TTC549 (cell line): ENCODE measurements around the gene KMT2C.

Experiments used
- FAIRE-seq: peaks from 2 replicates; lab custom pipeline; 2012; peaks lifted over from hg19 to GRCh38; lab: Jason Lieb, UNC

Gene KMT2C

DNA sequence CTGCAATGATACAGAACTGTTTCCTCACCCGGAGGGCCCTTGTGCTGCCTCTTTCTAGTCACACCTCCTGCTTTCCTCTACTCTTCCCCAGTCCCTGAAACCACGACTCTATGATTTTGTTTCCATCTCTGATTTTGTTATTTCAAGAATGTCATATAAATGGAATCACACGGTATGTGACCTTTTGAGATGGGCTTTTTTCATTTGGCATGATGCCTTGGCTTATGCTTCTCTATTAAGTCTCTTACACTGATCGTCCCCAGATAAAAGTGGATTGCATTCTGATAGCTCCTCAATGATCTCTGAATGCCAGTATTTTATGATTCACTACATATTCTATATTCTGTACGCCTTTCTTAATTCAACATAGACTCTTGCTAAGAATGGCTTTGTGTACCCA lies 332.1 kb downstream of the KMT2C start:
- FAIRE-seq: no peak

GRCh38 chr7:152103066-152103465 lies 332.7 kb downstream of the KMT2C start:
- FAIRE-seq: no peak

DNA sequence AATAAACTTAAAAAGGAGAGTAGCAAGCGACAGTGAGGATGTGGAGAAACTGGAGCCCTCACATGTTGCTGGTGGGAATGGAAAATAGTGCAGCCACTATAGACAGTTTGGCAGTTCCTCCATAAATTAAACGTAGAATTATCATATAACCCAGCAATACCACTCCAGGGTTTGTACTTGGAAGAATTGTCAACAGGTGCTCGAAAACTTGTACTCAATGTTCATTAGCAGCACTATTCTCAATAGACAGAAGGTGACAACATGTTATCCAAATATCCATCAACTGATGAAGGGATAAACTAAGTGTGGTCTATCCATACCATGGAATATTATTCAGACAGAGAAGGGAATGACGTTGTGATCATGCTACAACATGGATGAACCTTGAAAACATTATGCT lies 338.5 kb downstream of the KMT2C start:
- FAIRE-seq: no peak

GRCh38 chr7:152095771-152096170 lies 340.0 kb downstream of the KMT2C start:
- FAIRE-seq: no peak

- no peak for FAIRE-seq
These were observed 342.1 kb downstream of the KMT2C start for GRCh38 chr7:152093717-152094116.

GRCh38 chr7:152090747-152091146 lies 345.1 kb downstream of the KMT2C start:
- no peak for FAIRE-seq

- FAIRE-seq: no peak
These were observed 346.6 kb downstream of the KMT2C start for GRCh38 chr7:152089183-152089582.

DNA sequence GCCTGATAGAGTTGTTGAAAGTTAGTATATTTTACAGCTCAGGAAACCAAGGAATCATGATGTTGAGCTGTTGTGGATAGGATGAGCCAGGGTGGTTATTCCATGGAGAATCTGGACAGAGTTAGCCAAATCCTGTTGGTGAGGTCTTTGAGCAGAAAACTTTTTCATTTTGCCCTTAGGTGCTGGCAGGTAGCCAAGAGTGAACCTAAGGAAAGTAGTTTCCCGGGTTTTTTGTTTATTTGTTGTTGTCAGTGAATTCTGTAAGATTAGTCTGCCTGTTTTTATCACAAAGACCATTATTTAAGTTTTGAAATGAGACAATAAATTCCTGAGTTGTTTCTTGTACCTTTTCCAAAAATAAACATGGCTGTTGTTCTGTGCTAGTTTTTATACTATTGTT lies 349.3 kb downstream of the KMT2C start:
- no peak for FAIRE-seq

DNA sequence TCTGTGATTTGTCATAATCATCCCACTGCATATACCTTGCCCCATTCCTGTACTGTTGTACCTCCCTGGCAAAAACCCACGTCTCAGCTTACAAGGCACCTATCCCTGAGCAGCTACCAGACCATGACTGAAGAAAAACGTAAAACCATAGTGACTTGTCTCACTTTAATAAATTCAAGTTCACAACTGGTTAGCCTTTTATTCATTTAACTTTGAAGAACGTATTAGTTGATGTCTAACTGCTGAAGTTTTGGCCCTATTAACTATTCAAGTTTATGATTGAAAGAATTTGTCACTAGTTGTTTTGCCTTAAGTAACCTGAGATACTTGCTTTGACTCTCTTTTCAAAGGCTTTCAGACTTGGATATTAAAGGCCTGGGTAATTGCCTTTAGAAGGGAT lies 350.7 kb downstream of the KMT2C start:
- FAIRE-seq: no peak
